PC-3 (cell line): Measurements from ENCODE around the gene APOO. TPM values are rescaled to one million over a fixed set of nuclear protein-coding genes. Genes with fewer than 3 reads are reported as not detected.

Source experiments
- ATAC-seq: fragments of 200-7000 bp; cut with Tn5 transposase; 2 replicates; pipeline ENCODE4 v1.9.1; 2020; ENCODE audit warnings: mild to moderate bottlenecking, moderate library complexity
- BruUV-seq: library from RNA; stranded (reverse); fragments of 400-500 nt; replicated peaks from 2 replicates; lab custom pipeline; 2021; lab: Mats Ljungman, UMichigan
- CTCF ChIA-PET: fragments of 300-600 bp; sonication (Branson Sonifier 250); formaldehyde crosslinking; loops from one replicate; lab custom pipeline; 2022; ENCODE audit warnings: antibody characterized with exemption; lab: Charles Lee
- POLR2A ChIA-PET: fragments of 300-600 bp; sonication (Branson Sonifier 250); formaldehyde crosslinking; loops from one replicate; lab custom pipeline; 2022; ENCODE audit warnings: antibody characterized with exemption; ENCODE audit not compliant: unreplicated experiment; lab: Charles Lee
- DNase-seq: peaks from one replicate; pipeline ENCODE4 v3.0.0-alpha.2; 2015
- H2AFZ ChIP-seq: fragments of 300-600 bp; sonication (generic); 2 replicates; pipeline ENCODE4 v1.6.0; 2016; ENCODE audit warnings: antibody characterized with exemption, low read length
- H3F3A ChIP-seq: fragments of 300-600 bp; sonication (generic); one replicate; pipeline ENCODE4 v1.6.0; 2017; ENCODE audit warnings: antibody characterized with exemption, low read length, control low read depth, mild to moderate bottlenecking; ENCODE audit not compliant: unreplicated experiment
- H3K27ac ChIP-seq: fragments of 300-600 bp; sonication (generic); 2 replicates; pipeline ENCODE4 v1.5.1; 2016; ENCODE audit warnings: mild to moderate bottlenecking, low read length
- H3K27me3 ChIP-seq: fragments of 300-600 bp; sonication (generic); 2 replicates; pipeline ENCODE4 v1.6.1; 2016; ENCODE audit warnings: low read length, mixed read lengths
- H3K36me3 ChIP-seq: fragments of 300-600 bp; sonication (generic); 2 replicates; pipeline ENCODE4 v1.6.1; 2016; ENCODE audit warnings: low read depth, mixed run types, low read length, mixed read lengths
- H3K4me1 ChIP-seq: fragments of 300-600 bp; sonication (generic); 2 replicates; pipeline ENCODE4 v1.5.1; 2016; ENCODE audit warnings: low read length; ENCODE audit not compliant: insufficient read depth
- H3K4me2 ChIP-seq: fragments of 300-600 bp; sonication (generic); 2 replicates; pipeline ENCODE4 v1.6.0; 2016; ENCODE audit warnings: low read length
- H3K4me3 ChIP-seq: fragments of 300-600 bp; sonication (generic); 2 replicates; pipeline ENCODE4 v1.5.1; 2016; ENCODE audit warnings: mild to moderate bottlenecking, low read length, mixed read lengths
- H3K79me2 ChIP-seq: fragments of 300-600 bp; sonication (generic); 2 replicates; pipeline ENCODE4 v1.6.1; 2017; ENCODE audit warnings: low read length, mixed read lengths
- H3K9ac ChIP-seq: fragments of 300-600 bp; sonication (generic); 2 replicates; pipeline ENCODE4 v1.6.0; 2016; ENCODE audit warnings: mild to moderate bottlenecking, low read length
- H3K9me2 ChIP-seq: fragments of 300-600 bp; sonication (generic); replicated peaks from 2 replicates; pipeline ENCODE4 v1.6.1; 2016; ENCODE audit warnings: mixed run types, low read length, mixed read lengths
- H3K9me3 ChIP-seq: fragments of 300-600 bp; sonication (generic); 2 replicates; pipeline ENCODE4 v1.6.1; 2016; ENCODE audit warnings: low read length, mixed read lengths
- H4K20me1 ChIP-seq: fragments of 300-600 bp; sonication (generic); 2 replicates; pipeline ENCODE4 v1.6.1; 2016; ENCODE audit warnings: low read length, mixed read lengths
- EZH2 ChIP-seq: fragments of 300-600 bp; sonication (generic); IDR thresholded peaks from one replicate; pipeline ENCODE4 v1.6.1; 2017; ENCODE audit warnings: antibody characterized with exemption, mild to moderate bottlenecking, low read length; ENCODE audit not compliant: unreplicated experiment
- EZH2phosphoT487 ChIP-seq: fragments of 300-600 bp; sonication (generic); IDR thresholded peaks from 2 replicates; pipeline ENCODE4 v1.6.1; 2018; ENCODE audit warnings: mild to moderate bottlenecking, antibody characterized with exemption, low read length, borderline replicate concordance
- intact Hi-C: fragments of 100-400 bp; cut with micrococcal nuclease; formaldehyde crosslinking; loops from 2 replicates; pipeline ENCODE4 v1.9.0; 2023
- total RNA-seq: library from RNA; depleted of rRNA; stranded (reverse); fragments of >200 nt; gene quantifications from 2 replicates; pipeline ENCODE4 v1.2.3, GENCODE V29; 2014
- TF ChIP-seq, protein P1 (sequence below): fragments of 300-600 bp; sonication (generic); conservative IDR thresholded peaks from 2 replicates; pipeline ENCODE4 v1.5.1; 2017; ENCODE audit warnings: antibody characterized with exemption, low read depth, mild to moderate bottlenecking, low read length

Gene APOO
- total RNA-seq, 1 experiment from 2014 or later = 34.0 TPM

DNA sequence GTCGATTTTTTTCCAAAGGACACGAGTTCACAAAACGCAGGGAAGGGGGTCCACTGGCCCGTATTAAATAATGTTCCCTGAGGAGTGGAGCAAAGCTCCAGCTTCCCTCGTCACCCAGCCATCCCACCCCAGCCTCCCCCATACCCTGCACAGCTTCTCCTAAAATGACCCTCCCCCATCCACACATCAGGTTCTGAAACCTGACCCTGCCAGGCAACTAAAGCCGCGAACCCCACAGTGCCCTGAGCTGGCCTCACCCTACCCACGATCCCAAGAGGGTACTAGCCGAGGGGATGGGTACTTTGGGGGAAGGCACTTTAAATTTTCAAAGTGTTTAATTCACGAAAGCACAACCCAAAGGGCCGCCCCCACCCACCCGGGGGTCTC is 634 bp downstream of the APOO start:
- ChIA-PET CTCF (interaction anchor here (0.7 kb wide), 1 partner anchor 27 kb away, joined by 3 read pairs; no protein-coding TSS in a partner anchor), POLR2A (interaction anchor here (0.5 kb wide), 1 partner anchor 138 kb away, joined by 3 read pairs; no protein-coding TSS in a partner anchor)
- Histone ChIP-seq H3F3A (no peaks in the 10 kb centered on the region), H3K9me3 (no peaks in the 10 kb centered on the region), H3K4me3 (peak overlapping the region; percentile 95), H3K27ac (peak overlapping the region; percentile 79), H3K4me2 (peak overlapping the region; percentile 97), H3K4me1 (peaks cover 14% of the 10 kb centered on the region), H3K27me3 (no peaks in the 10 kb centered on the region), H3K36me3 (no peaks in the 10 kb centered on the region), H3K9ac (peak overlapping the region; percentile 96), H4K20me1 (no peaks in the 10 kb centered on the region), H2AFZ (peak overlapping the region; percentile 89), H3K9me2 (no peaks in the 10 kb centered on the region), H3K79me2 (peaks cover 17% of the 10 kb centered on the region)
- ATAC-seq (peak; percentile 10; the same call in 1 of the 2 replicates), DNase-seq (no peak)
- TF ChIP-seq EZH2 (no peak), EZH2phosphoT487 (no peak)
- TF ChIP-seq, protein P1, sequence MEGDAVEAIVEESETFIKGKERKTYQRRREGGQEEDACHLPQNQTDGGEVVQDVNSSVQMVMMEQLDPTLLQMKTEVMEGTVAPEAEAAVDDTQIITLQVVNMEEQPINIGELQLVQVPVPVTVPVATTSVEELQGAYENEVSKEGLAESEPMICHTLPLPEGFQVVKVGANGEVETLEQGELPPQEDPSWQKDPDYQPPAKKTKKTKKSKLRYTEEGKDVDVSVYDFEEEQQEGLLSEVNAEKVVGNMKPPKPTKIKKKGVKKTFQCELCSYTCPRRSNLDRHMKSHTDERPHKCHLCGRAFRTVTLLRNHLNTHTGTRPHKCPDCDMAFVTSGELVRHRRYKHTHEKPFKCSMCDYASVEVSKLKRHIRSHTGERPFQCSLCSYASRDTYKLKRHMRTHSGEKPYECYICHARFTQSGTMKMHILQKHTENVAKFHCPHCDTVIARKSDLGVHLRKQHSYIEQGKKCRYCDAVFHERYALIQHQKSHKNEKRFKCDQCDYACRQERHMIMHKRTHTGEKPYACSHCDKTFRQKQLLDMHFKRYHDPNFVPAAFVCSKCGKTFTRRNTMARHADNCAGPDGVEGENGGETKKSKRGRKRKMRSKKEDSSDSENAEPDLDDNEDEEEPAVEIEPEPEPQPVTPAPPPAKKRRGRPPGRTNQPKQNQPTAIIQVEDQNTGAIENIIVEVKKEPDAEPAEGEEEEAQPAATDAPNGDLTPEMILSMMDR = no peak
- intact Hi-C loops = no loop called here
- BruUV-seq = no TSS peak

DNA sequence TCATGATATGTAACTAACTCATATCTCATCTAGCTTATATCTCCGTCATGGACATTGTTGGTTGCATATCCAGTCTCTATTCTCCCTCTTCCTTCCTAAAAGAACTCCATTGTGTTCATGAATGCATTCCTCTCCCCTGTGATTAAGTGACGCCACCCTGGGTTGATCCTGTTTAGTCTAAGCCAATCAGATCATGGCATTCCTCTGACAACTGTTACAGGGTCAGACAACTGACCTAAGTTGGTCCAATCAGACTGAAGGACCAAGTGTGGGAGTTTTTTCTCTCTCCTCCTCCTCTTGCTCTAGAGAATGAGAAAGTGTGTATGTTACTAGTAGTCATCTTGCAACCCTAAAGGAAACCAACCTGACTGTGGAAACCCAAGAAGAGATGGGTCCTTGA is 3.6 kb downstream of the APOO start:
- intact Hi-C loops = no loop called here
- peaks cover 45% of the 10 kb centered on the region for H3K4me1 ChIP-seq
- H3K79me2 ChIP-seq = peaks cover 35% of the 10 kb centered on the region
- H3K9me3 ChIP-seq = no peaks in the 10 kb centered on the region
- H4K20me1 ChIP-seq = no peaks in the 10 kb centered on the region
- H3K9ac ChIP-seq = no peak overlapping the region
- no peak overlapping the region for H3K4me3 ChIP-seq
- no peak overlapping the region for H2AFZ ChIP-seq
- H3K27ac ChIP-seq = no peak overlapping the region
- no TSS peak for BruUV-seq
- no peaks in the 10 kb centered on the region for H3K9me2 ChIP-seq
- H3K4me2 ChIP-seq = no peak overlapping the region
- ATAC-seq (no peak), DNase-seq (peak; percentile 21)
- peaks cover 5% of the 10 kb centered on the region for H3F3A ChIP-seq
- no peak for TF ChIP-seq EZH2phosphoT487
- TF ChIP-seq, protein P1 = no peak
- no peak for TF ChIP-seq EZH2
- H3K27me3 ChIP-seq = no peaks in the 10 kb centered on the region
- ChIA-PET CTCF (no interaction called here), POLR2A (no interaction called here)
- H3K36me3 ChIP-seq = no peaks in the 10 kb centered on the region

DNA sequence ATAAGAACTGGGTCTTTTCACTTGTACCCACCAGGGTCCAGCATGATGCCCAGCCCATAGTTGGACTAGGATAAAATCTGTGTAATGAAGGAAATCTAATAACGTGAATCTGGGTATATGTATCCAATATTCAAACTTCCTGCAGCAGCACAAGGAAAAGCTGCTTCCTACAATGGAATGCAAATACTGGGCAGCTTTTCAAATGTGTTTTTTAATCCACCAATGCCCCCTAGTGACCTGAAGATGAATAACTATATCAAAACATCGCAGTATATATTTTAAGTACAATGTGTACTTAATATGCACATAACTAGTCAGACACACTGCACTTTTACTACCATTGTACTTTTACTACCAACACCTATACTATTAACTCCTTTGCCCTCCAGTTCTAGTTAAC is 5.3 kb downstream of the APOO start:
- H3K27me3 ChIP-seq = no peaks in the 10 kb centered on the region
- no peak for TF ChIP-seq EZH2
- TF ChIP-seq, protein P1 = peak; percentile 61
- no peak for TF ChIP-seq EZH2phosphoT487
- ATAC-seq (peak; percentile 39), DNase-seq (peak; percentile 84)
- peak overlapping the region; percentile 55 for H3K4me2 ChIP-seq
- peaks cover 7% of the 10 kb centered on the region for H3F3A ChIP-seq
- peak overlapping the region; percentile 76 for H3K9ac ChIP-seq
- H3K36me3 ChIP-seq = no peaks in the 10 kb centered on the region
- no peak overlapping the region for H3K4me3 ChIP-seq
- no TSS peak for BruUV-seq
- no peaks in the 10 kb centered on the region for H4K20me1 ChIP-seq
- H3K79me2 ChIP-seq = peaks cover 47% of the 10 kb centered on the region
- CTCF ChIA-PET = interaction anchor here (0.6 to 2.4 kb wide), 5 partner anchors 13 to 207 kb away, joined by 3 to 24 read pairs (median 3); partner anchors contain the start of genes EIF2S3 and SAT1
- H3K9me2 ChIP-seq = no peaks in the 10 kb centered on the region
- peaks cover 55% of the 10 kb centered on the region for H3K4me1 ChIP-seq
- no peaks in the 10 kb centered on the region for H3K9me3 ChIP-seq
- peak overlapping the region; percentile 92 for H3K27ac ChIP-seq
- intact Hi-C loops = loop anchor here (1.0 to 2.0 kb wide), 4 partner anchors 119 to 208 kb away; partner anchors contain the start of genes ACOT9 and SAT1
- POLR2A ChIA-PET = interaction anchor here (0.6 to 1.8 kb wide), 2 partner anchors 119 kb away, joined by 3 to 14 read pairs; partner anchors contain the start of gene SAT1
- no peak overlapping the region for H2AFZ ChIP-seq
